Ascending aorta (tissue), 2 donors: ENCODE results near the gene DDX10. TPM values are rescaled to one million over a fixed set of nuclear protein-coding genes. Genes with fewer than 3 reads are reported as not detected.
A peak's percentile ranks its signal among the peaks of the same experiment; 100 is the strongest.

Source experiments
- DNase-seq, 2 donors: peaks; one replicate each; pipeline ENCODE4 v3.0.0-alpha.2; 2019; ENCODE audit warnings: low spot score in 2 of 2
- H3K27ac ChIP-seq, 2 donors: fragments of 200-600 bp; sonication (generic); one replicate each; pipeline ENCODE4 v1.5.1; 2016 to 2017; ENCODE audit warnings: mild to moderate bottlenecking in 1 of 2
- H3K27me3 ChIP-seq: fragments of 200-600 bp; sonication (generic); one replicate; pipeline ENCODE4 v1.5.1; 2017
- H3K36me3 ChIP-seq, 2 donors: fragments of 200-600 bp; sonication (generic); one replicate each; pipeline ENCODE4 v1.5.1; 2016
- H3K4me1 ChIP-seq, 2 donors: fragments of 200-600 bp; sonication (generic); one replicate each; pipeline ENCODE4 v1.5.1; 2016 to 2017; ENCODE audit warnings: mild to moderate bottlenecking in 1 of 2
- H3K4me3 ChIP-seq, 2 donors: fragments of 200-600 bp; sonication (generic); one replicate each; pipeline ENCODE4 v1.5.1; 2016 to 2017; ENCODE audit warnings: mild to moderate bottlenecking in 1 of 2
- H3K9me3 ChIP-seq, 2 donors: fragments of 200-600 bp; sonication (generic); one replicate each; pipeline ENCODE4 v1.5.1; 2016
- CTCF ChIP-seq, 3 experiments: fragments of 200-600 bp in 2 of 3; fragments of 450-650 bp in 1 of 3; sonication (generic) in 2 of 3; IDR thresholded peaks; one replicate each; pipeline ENCODE4 v1.5.1; 2016 to 2019; ENCODE audit warnings: antibody characterized with exemption in 3 of 3, mild to moderate bottlenecking in 1 of 3, moderate library complexity in 1 of 3
- intact Hi-C: fragments of 100-400 bp; cut with DNase I; formaldehyde crosslinking; loops from one replicate; pipeline ENCODE4 v1.15.1; 2023
- total RNA-seq: library from RNA; depleted of rRNA; stranded (reverse); fragments of >200 nt; gene quantifications from one replicate; pipeline ENCODE4 v1.1.0, GENCODE V29; 2016

DDX10 gene
- total RNA-seq, 1 donor from 2014 or later = 21.9 TPM

- no peak for DNase-seq
- H3K36me3 ChIP-seq = peaks cover 6 to 23% of the 10 kb centered on the region in 2 donors
- H3K9me3 ChIP-seq = no peaks in the 10 kb centered on the region
- no peaks in the 10 kb centered on the region for H3K27me3 ChIP-seq
- H3K4me3 ChIP-seq = no peak overlapping the region
- intact Hi-C loops = no loop called here
- H3K4me1 ChIP-seq = no peaks in the 10 kb centered on the region
- H3K27ac ChIP-seq = no peak overlapping the region
- no peak for TF ChIP-seq CTCF (IDR thresholded peaks at IDR 0.05)
Observed at GRCh38 chr11:108685419-108686130, 20.7 kb downstream of the DDX10 start.

- TF ChIP-seq CTCF (IDR thresholded peaks at IDR 0.05) = no peak
- Histone ChIP-seq H3K9me3 (no peaks in the 10 kb centered on the region), H3K27ac (no peak overlapping the region), H3K36me3 (peaks cover 15 to 53% of the 10 kb centered on the region in 2 donors), H3K4me1 (no peaks in the 10 kb centered on the region), H3K4me3 (no peak overlapping the region), H3K27me3 (no peaks in the 10 kb centered on the region)
- DNase-seq = no peak
- intact Hi-C loops = loop anchor here (10.0 kb wide), 1 partner anchor 1251 kb away; no protein-coding TSS in a partner anchor
Observed at GRCh38 chr11:108693852-108694251, 29.0 kb downstream of the DDX10 start.

DNA sequence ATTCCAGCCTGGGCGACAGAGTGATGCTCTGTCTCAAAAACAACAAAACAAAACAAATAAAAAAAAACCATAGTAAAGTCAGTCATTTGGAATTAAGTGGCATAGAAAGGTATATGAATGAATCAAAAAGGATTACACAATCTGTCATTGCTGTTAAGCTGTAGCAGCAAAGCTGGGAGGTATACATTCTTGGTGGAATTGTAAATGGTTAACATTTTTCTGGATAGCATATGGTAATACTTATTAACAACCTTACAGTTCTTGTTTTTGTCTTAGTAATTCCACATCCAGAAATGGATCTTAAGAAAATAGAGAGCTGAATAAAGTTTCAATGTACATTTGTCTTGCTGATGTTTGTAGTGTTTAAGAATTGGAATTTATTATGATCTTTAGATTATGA, 30.0 kb downstream of the DDX10 start:
- no peak overlapping the region for H3K27ac ChIP-seq
- no peaks in the 10 kb centered on the region for H3K9me3 ChIP-seq
- H3K4me1 ChIP-seq = no peaks in the 10 kb centered on the region
- peaks cover 15 to 56% of the 10 kb centered on the region in 2 donors for H3K36me3 ChIP-seq
- no peak for DNase-seq
- no peak for TF ChIP-seq CTCF (IDR thresholded peaks at IDR 0.05)
- intact Hi-C loops = loop anchor here (10.0 kb wide), 1 partner anchor 1250 kb away; no protein-coding TSS in a partner anchor
- H3K27me3 ChIP-seq = no peaks in the 10 kb centered on the region
- no peak overlapping the region for H3K4me3 ChIP-seq

- Histone ChIP-seq H3K36me3 (peaks cover 10 to 26% of the 10 kb centered on the region in 2 donors), H3K4me3 (no peak overlapping the region), H3K9me3 (no peaks in the 10 kb centered on the region), H3K27me3 (no peaks in the 10 kb centered on the region), H3K4me1 (no peaks in the 10 kb centered on the region), H3K27ac (no peak overlapping the region)
- peak in 1 of 2 donors; percentile 68 for DNase-seq
- TF ChIP-seq CTCF (IDR thresholded peaks at IDR 0.05) = peak; percentile 60 to 89 (median 79)
- intact Hi-C loops = loop anchor here (2.0 to 10.0 kb wide), 2 partner anchors 173 to 1247 kb away; no protein-coding TSS in a partner anchor
Observed at GRCh38 chr11:108697872-108698473, 33.1 kb downstream of the DDX10 start.

GRCh38 chr11:108698844-108699642, 34.2 kb downstream of the DDX10 start:
- no peak for DNase-seq
- no peak overlapping the region for H3K27ac ChIP-seq
- H3K4me3 ChIP-seq = no peak overlapping the region
- H3K27me3 ChIP-seq = no peaks in the 10 kb centered on the region
- no peak for TF ChIP-seq CTCF (IDR thresholded peaks at IDR 0.05)
- H3K36me3 ChIP-seq = peaks cover 8 to 17% of the 10 kb centered on the region in 2 donors
- intact Hi-C loops = loop anchor here (2.0 to 10.0 kb wide), 2 partner anchors 172 to 1246 kb away; no protein-coding TSS in a partner anchor
- H3K4me1 ChIP-seq = no peaks in the 10 kb centered on the region
- no peaks in the 10 kb centered on the region for H3K9me3 ChIP-seq
